ENCODE measurements around the gene GLIPR1. TPM values are rescaled to one million over a fixed set of nuclear protein-coding genes. Genes with fewer than 3 reads are reported as not detected.
"Not testable (repeated sequence)": the region's sequence is repeated elsewhere in the genome, so short reads cannot be mapped to it uniquely, and the experiment has no call there.

GLIPR1 gene
- total RNA-seq, 1 experiment from 2014 or later: 1.9 TPM

DNA sequence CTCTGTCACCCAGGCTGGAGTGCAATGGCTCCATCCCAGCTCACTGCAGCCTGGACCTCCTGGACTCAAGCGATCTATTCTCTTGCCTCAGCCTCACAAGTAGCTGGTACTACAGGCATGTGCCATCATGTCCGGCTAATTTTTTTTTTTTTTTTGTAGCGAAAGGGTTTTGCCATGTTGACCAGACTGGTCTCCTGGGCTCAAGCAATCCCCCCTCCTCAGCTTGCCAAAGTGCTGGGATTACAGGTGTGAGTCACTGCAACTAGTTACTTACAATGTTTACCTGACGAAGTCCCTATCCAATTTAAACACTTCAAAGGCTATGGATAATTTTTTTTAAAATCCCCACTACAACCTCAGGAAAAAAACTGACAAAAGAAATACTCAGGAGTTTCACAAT is 29.1 kb downstream of the GLIPR1 start:
- H3K4me1 ChIP-seq: 0 out of 2 replicates have a peak, but pooled peaks cover 10% of the 10 kb centered on the region
- Mint-ChIP-seq H3K4me3 (ENCODE audit: unreplicated experiment) (peak overlapping the region; percentile 100), H3K4me1 (ENCODE audit: low read depth, unreplicated experiment) (no peaks in the 10 kb centered on the region), H3K9me3 (ENCODE audit: unreplicated experiment) (no peaks in the 10 kb centered on the region), H3K36me3 (ENCODE audit: insufficient read depth, unreplicated experiment) (peaks cover 16% of the 10 kb centered on the region), H3K27ac (ENCODE audit: unreplicated experiment) (no peak overlapping the region), H3K27me3 (ENCODE audit: insufficient read depth, unreplicated experiment) (no peaks in the 10 kb centered on the region)
- intact Hi-C loops (cut with micrococcal nuclease; ENCODE audit: unreplicated experiment): loop anchor here (2.0 to 5.0 kb wide), 2 partner anchors 119 to 838 kb away; partner anchors contain the start of genes BBS10 and GLIPR1L2
- no peak for DNase-seq
- ChIA-PET POLR2A (no interaction called here), CTCF (no interaction called here)
- H3K27me3 ChIP-seq (replicated peaks; ENCODE audit: control insufficient read depth, insufficient read depth, low read length): no peaks in the 10 kb centered on the region
- no peak overlapping the region for H3K4me3 ChIP-seq (ENCODE audit: low read depth, low read length)
- TF ChIP-seq, protein P1, sequence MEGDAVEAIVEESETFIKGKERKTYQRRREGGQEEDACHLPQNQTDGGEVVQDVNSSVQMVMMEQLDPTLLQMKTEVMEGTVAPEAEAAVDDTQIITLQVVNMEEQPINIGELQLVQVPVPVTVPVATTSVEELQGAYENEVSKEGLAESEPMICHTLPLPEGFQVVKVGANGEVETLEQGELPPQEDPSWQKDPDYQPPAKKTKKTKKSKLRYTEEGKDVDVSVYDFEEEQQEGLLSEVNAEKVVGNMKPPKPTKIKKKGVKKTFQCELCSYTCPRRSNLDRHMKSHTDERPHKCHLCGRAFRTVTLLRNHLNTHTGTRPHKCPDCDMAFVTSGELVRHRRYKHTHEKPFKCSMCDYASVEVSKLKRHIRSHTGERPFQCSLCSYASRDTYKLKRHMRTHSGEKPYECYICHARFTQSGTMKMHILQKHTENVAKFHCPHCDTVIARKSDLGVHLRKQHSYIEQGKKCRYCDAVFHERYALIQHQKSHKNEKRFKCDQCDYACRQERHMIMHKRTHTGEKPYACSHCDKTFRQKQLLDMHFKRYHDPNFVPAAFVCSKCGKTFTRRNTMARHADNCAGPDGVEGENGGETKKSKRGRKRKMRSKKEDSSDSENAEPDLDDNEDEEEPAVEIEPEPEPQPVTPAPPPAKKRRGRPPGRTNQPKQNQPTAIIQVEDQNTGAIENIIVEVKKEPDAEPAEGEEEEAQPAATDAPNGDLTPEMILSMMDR (IDR thresholded peaks at IDR 0.05; ENCODE audit: insufficient read depth in 1 of 2, low read depth in 1 of 2, low read length in 1 of 2, severe bottlenecking in 1 of 2, unreplicated experiment in 1 of 2): no peak
- no peaks in the 10 kb centered on the region for H3K36me3 ChIP-seq (ENCODE audit: control insufficient read depth, insufficient read depth, low read length)
- no TSS peak for BruUV-seq (replicated peaks)
- no peaks in the 10 kb centered on the region for H3K9me3 ChIP-seq

DNA sequence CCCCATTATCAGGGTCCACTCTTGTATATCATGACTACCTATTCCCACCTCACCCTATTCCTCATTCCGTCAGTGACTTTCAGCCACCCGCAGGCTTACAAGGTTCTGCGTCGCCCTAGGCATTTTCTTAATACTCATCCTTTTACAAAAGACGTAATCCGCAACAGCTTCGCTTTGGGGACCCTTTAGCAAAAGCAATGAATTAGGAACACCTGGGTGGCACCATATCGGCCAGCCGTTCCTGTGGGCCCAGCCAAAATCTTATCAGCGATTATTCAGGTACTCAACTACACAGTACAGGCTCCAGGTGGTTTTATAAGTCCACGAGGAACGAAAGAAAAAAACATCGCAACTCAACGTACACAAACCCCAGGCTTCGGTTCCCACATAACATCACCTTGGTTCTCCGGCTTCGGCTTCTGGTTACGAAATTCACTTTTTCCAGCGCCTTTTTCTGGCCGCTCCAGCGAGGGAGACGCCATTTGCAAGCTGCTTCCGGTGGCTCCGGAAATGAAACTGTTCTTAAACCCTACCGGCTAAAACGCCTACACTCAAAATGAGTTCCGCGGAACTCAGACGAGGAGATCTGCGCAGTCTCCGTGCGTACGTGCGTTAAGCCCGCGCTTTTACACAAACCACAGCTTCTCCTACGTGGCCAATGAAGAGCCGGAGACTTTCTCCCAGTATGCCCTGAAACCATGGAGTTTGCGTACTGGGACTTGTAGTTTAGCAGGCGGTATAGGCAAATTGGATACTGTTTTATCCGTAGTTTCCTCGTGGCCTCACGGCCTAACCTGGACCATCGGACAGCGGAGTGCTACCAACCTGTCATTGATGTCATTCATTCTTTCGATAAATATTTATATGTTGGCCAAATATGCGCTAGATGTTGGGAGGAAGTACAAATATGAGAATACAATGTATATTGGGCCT is 30.8 kb downstream of the GLIPR1 start, which contains the start of gene KRR1:
Gene KRR1, minus strand, starts transcription at position 494 of the 933 bp plus-strand sequence. Its CDS starts 12 bp downstream, at position 482.
- H3K36me3 ChIP-seq (ENCODE audit: control insufficient read depth, insufficient read depth, low read length): no peaks in the 10 kb centered on the region
- intact Hi-C loops (cut with micrococcal nuclease; ENCODE audit: unreplicated experiment): loop anchor here (1.0 to 5.0 kb wide), 3 partner anchors 121 to 1048 kb away; partner anchors contain the start of genes BBS10, GLIPR1L2 and OSBPL8
- Mint-ChIP-seq H3K27ac (ENCODE audit: unreplicated experiment) (peak within 1 kb of the TSS; percentile 99), H3K9me3 (ENCODE audit: unreplicated experiment) (no peaks in the 10 kb centered on the region), H3K4me3 (ENCODE audit: unreplicated experiment) (peak within 1 kb of the TSS; percentile 100), H3K36me3 (ENCODE audit: insufficient read depth, unreplicated experiment) (peaks cover 8% of the 10 kb centered on the region), H3K27me3 (ENCODE audit: insufficient read depth, unreplicated experiment) (no peaks in the 10 kb centered on the region), H3K4me1 (ENCODE audit: low read depth, unreplicated experiment) (no peaks in the 10 kb centered on the region)
- no peaks in the 10 kb centered on the region for H3K27me3 ChIP-seq (replicated peaks; ENCODE audit: control insufficient read depth, insufficient read depth, low read length)
- 0 out of 2 replicates have a peak, but pooled peaks cover 10% of the 10 kb centered on the region for H3K4me1 ChIP-seq
- POLR2A ChIA-PET: interaction anchor here (0.6 to 1.3 kb wide), 5 partner anchors 126 to 1048 kb away, joined by 3 to 6 read pairs (median 4); partner anchors contain the start of genes OSBPL8 and PHLDA1
- H3K9me3 ChIP-seq: no peaks in the 10 kb centered on the region
- no TSS peak for BruUV-seq (replicated peaks)
- CTCF ChIA-PET: interaction anchor here (0.6 to 1.2 kb wide), 5 partner anchors 27 to 530 kb away, joined by 3 to 8 read pairs (median 3); partner anchors contain the start of gene PHLDA1
- TF ChIP-seq, protein P1 (IDR thresholded peaks at IDR 0.05; ENCODE audit: insufficient read depth in 1 of 2, low read depth in 1 of 2, low read length in 1 of 2, severe bottlenecking in 1 of 2, unreplicated experiment in 1 of 2): no peak
- peak; percentile 92 to 96 for DNase-seq
- H3K4me3 ChIP-seq (ENCODE audit: low read depth, low read length): peak within 1 kb of the TSS; percentile 77

DNA sequence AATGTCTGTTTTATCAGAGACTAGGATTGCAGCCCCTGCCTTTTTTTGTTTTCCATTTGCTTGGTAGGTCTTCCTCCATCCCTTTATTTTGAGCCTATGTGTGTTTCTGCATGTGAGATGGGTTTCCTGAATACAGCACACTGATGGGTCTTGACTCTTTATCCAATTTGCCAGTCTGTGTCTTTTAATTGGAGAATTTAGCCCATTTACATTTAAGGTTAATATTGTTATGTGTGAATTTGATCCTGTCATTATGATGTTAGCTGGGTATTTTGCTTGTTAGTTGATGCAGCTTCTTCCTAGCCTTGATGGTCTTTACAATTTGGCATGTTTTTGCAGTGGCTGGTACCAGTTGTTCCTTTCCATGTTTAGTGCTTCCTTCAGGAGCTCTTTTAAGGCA is 40.7 kb downstream of the GLIPR1 start:
- POLR2A ChIA-PET; H3K4me1 ChIP-seq; H3K4me3 Mint-ChIP-seq (ENCODE audit: unreplicated experiment); H3K9me3 Mint-ChIP-seq (ENCODE audit: unreplicated experiment); H3K9me3 ChIP-seq; H3K36me3 ChIP-seq (ENCODE audit: control insufficient read depth, insufficient read depth, low read length); intact Hi-C loops (cut with micrococcal nuclease; ENCODE audit: unreplicated experiment); H3K27me3 Mint-ChIP-seq (ENCODE audit: insufficient read depth, unreplicated experiment); H3K36me3 Mint-ChIP-seq (ENCODE audit: insufficient read depth, unreplicated experiment); CTCF ChIA-PET; BruUV-seq (replicated peaks); H3K27ac Mint-ChIP-seq (ENCODE audit: unreplicated experiment); H3K4me1 Mint-ChIP-seq (ENCODE audit: low read depth, unreplicated experiment); DNase-seq; H3K27me3 ChIP-seq (replicated peaks; ENCODE audit: control insufficient read depth, insufficient read depth, low read length); H3K4me3 ChIP-seq (ENCODE audit: low read depth, low read length): not testable (repeated sequence)

DNA sequence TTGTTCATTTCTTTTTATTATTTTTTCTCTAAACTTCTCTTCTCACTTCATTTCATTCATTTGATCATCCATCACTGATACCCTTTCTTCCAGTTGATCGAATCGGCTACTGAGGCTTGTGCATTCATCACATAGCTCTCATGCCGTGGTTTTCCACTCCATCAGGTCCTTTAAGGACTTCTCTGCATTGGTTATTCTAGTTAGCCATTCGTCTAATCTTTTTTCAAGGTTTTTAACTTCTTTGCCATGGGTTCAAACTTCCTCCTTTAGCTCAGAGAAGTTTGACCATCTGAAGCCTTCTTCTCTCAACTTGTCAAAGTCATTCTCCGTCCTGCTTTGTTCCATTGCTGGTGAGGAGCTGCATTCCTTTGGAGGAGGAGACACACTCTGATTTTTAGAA is 41.6 kb downstream of the GLIPR1 start:
- intact Hi-C loops (cut with micrococcal nuclease; ENCODE audit: unreplicated experiment); H3K36me3 Mint-ChIP-seq (ENCODE audit: insufficient read depth, unreplicated experiment); H3K4me3 Mint-ChIP-seq (ENCODE audit: unreplicated experiment); H3K4me1 ChIP-seq; H3K4me1 Mint-ChIP-seq (ENCODE audit: low read depth, unreplicated experiment); H3K9me3 Mint-ChIP-seq (ENCODE audit: unreplicated experiment); H3K9me3 ChIP-seq; H3K36me3 ChIP-seq (ENCODE audit: control insufficient read depth, insufficient read depth, low read length); H3K4me3 ChIP-seq (ENCODE audit: low read depth, low read length); H3K27me3 Mint-ChIP-seq (ENCODE audit: insufficient read depth, unreplicated experiment); CTCF ChIA-PET; POLR2A ChIA-PET; BruUV-seq (replicated peaks); DNase-seq; H3K27ac Mint-ChIP-seq (ENCODE audit: unreplicated experiment); H3K27me3 ChIP-seq (replicated peaks; ENCODE audit: control insufficient read depth, insufficient read depth, low read length): not testable (repeated sequence)
